NCI-H146 (cell line): ENCODE data around the gene CTNNA3.

Experiments
- DNase-seq: peaks from one replicate; lab custom pipeline; 2025; lab: John Stamatoyannopoulos, UW

Gene CTNNA3

GRCh38 chr10:66534866-66535265, 1161.1 kb downstream of the CTNNA3 start:
- no peak for DNase-seq

GRCh38 chr10:66521506-66521905, 1174.5 kb downstream of the CTNNA3 start:
- no peak for DNase-seq

- no peak for DNase-seq
Observed at GRCh38 chr10:66519616-66520015, 1176.4 kb downstream of the CTNNA3 start.

GRCh38 chr10:66514666-66515065, 1181.3 kb downstream of the CTNNA3 start:
- DNase-seq: no peak

GRCh38 chr10:66513504-66513903, 1182.5 kb downstream of the CTNNA3 start:
- no peak for DNase-seq

GRCh38 chr10:66505003-66505657, 1190.9 kb downstream of the CTNNA3 start:
- no peak for DNase-seq

GRCh38 chr10:66501356-66501755, 1194.6 kb downstream of the CTNNA3 start:
- no peak for DNase-seq

- no peak for DNase-seq
Observed at GRCh38 chr10:66483966-66484365, 1212.0 kb downstream of the CTNNA3 start.

GRCh38 chr10:66472156-66472555, 1223.8 kb downstream of the CTNNA3 start:
- DNase-seq: no peak

- no peak for DNase-seq
Observed at GRCh38 chr10:66467042-66467441, 1229.0 kb downstream of the CTNNA3 start.

- no peak for DNase-seq
Observed at GRCh38 chr10:66466622-66467021, 1229.4 kb downstream of the CTNNA3 start.

GRCh38 chr10:66463611-66464010, 1232.4 kb downstream of the CTNNA3 start:
- no peak for DNase-seq

GRCh38 chr10:66457629-66458028, 1238.4 kb downstream of the CTNNA3 start:
- no peak for DNase-seq

- DNase-seq: no peak
Observed at GRCh38 chr10:66455304-66455703, 1240.7 kb downstream of the CTNNA3 start.

- DNase-seq: no peak
Observed at GRCh38 chr10:66440568-66440967, 1255.4 kb downstream of the CTNNA3 start.

- no peak for DNase-seq
Observed at GRCh38 chr10:66414943-66415342, 1281.1 kb downstream of the CTNNA3 start.

- DNase-seq: no peak
Observed at GRCh38 chr10:66405566-66405965, 1290.4 kb downstream of the CTNNA3 start.

GRCh38 chr10:66398669-66399068, 1297.3 kb downstream of the CTNNA3 start:
- DNase-seq: no peak

GRCh38 chr10:66394342-66395063, 1301.5 kb downstream of the CTNNA3 start:
- no peak for DNase-seq

- DNase-seq: no peak
Observed at GRCh38 chr10:66390926-66391325, 1305.1 kb downstream of the CTNNA3 start.

GRCh38 chr10:66381045-66381444, 1315.0 kb downstream of the CTNNA3 start:
- no peak for DNase-seq

GRCh38 chr10:66378117-66378876, 1317.7 kb downstream of the CTNNA3 start:
- DNase-seq: no peak

- DNase-seq: no peak
Observed at GRCh38 chr10:66368146-66368545, 1327.8 kb downstream of the CTNNA3 start.
